Frontal cortex (tissue), 4 donors: Measurements from ENCODE around the gene SBF2. TPM values are rescaled to one million over a fixed set of nuclear protein-coding genes. Genes with fewer than 3 reads are reported as not detected.

Source experiments
- DNase-seq, 2 donors: peaks; one replicate each; pipeline ENCODE4 v3.0.0; 2012; ENCODE audit warnings: low spot score in 2 of 2
- FAIRE-seq: peaks from 2 replicates; lab custom pipeline; 2012; peaks lifted over from hg19 to GRCh38; lab: Jason Lieb, UNC
- total RNA-seq: library from RNA; depleted of rRNA; stranded (reverse); fragments of >200 nt; gene quantifications from one replicate; pipeline ENCODE4 v1.2.3, GENCODE V29; 2014
- donor health status: control.
- donor health status: control.
- donor health status: control.

The SBF2 gene
- total RNA-seq, 1 donor from 2014 or later, result 104 TPM

GRCh38 chr11:10318527-10318802, 24.4 kb upstream of the SBF2 start:
- DNase-seq (no peak), FAIRE-seq (no peak)

- FAIRE-seq, result no peak
These were observed 23.9 kb upstream of the SBF2 start for GRCh38 chr11:10317776-10318526.

DNA sequence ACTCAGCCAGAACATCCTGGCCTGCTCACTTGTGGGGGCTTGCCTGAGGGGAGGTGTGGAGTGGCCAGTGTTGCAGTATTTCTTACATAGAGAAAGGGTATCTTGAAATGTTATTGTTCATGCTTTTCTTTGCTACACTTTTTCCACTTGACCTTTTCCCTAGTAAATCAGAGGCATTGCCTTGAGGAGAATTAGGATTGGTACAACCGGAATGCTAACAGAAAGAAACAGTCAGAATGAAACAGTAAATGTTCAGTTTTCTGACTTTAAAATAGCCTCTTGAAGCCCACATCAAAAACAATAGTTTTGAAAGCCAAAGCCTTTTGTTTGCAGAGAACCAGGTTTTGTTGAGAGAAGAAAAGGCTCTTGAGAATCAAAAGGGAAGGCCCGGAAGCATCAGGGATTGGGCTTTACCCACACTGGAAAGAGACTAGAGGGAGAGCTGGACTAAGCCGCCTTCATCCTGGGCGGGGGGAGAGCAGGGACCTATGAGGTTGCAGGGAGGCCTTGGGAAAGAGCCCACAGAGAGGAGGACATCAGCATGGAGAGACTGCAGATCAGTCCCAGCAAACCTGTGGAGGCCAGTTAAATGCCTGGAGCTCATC, 23.2 kb upstream of the SBF2 start:
- FAIRE-seq (no peak), DNase-seq (no peak)

More at GRCh38 chr11:10317776-10318526, 23.9 kb upstream of the SBF2 start:
- DNase-seq, result no peak

DNA sequence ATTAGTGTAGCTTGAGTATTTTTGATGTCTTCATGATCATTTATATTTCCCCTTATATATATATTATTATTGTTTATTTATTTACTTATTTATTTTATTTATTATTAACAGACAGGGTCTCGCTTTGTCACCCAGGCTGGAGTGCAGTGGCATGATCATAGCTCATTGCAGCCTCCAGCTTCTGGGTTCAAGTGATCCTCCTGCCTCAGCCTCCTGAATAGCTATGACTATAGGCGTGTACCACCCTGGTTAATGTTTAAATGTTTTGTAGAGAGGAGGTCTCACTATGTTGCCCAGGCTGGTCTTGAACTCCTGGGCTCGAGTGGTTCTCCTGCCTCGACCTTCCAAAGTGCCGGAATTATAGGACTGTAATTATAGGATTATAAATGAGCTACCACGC, 21.1 kb upstream of the SBF2 start:
- DNase-seq (no peak), FAIRE-seq (no peak)

GRCh38 chr11:10314199-10315072, 20.4 kb upstream of the SBF2 start:
- peak in 1 of 2 donors; percentile 18 for DNase-seq
- no peak for FAIRE-seq

DNA sequence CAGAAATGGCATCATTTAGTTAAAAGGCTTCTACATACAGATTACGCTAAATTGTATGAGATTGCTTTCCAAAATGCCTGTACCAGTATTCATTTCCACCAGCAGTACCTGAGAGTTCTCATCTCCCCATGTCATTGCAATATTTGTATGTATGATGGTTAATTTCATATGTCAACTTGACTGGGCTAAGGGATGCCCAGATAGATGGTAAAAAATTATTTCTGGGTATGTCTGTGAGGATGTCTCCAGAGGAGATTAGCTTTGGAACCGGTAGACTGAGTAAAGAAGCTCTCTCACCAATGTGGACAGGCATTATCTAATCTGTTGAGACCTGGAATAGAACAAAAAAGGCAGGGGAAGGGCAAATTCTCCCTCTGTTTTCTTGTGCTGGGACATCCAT, 17.8 kb upstream of the SBF2 start:
- FAIRE-seq (no peak), DNase-seq (no peak)

GRCh38 chr11:10310301-10310841, 16.4 kb upstream of the SBF2 start:
- FAIRE-seq, result no peak
- no peak for DNase-seq

GRCh38 chr11:10309163-10310093, 15.4 kb upstream of the SBF2 start:
- FAIRE-seq (no peak), DNase-seq (no peak)

DNA sequence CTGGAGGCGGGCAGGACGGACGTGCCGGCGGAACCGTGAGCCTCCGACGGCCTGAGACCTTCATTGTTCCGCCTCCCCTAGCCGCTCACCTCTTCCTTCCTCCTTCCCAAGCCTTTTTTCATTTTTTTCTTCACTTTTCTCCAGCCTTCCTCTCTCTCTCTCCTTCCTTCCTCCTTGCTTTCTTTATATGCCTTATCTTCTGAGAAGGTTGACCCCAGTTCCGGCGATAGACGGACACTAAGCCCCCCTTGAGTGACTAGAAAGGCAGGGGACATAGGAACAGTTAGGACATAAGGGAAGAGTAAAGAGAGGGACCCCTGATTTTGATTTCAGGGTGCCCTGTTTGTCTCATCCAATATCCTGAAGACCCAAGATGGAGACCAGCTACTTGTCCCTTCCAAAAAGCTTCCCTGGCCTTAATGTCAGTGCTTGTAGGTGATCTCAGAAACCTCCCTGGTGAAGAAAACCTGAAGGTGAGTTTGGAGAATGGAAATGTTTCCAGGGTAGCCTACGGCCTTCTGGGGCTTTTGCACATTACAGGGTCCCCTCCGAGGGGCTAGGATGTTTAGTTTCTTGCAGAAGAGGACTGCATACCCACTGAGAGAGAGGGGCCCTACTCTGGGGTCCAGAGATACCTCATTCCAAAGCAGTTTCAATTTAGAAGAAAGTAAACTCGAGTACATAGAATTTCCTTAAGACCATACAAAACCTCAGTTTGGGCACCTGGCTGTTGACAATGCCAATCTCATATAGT, 14.4 kb upstream of the SBF2 start:
- DNase-seq (no peak), FAIRE-seq (no peak)

GRCh38 chr11:10307400-10308200, 13.6 kb upstream of the SBF2 start:
- no peak for FAIRE-seq
- peak; percentile 83 to 87 for DNase-seq

DNA sequence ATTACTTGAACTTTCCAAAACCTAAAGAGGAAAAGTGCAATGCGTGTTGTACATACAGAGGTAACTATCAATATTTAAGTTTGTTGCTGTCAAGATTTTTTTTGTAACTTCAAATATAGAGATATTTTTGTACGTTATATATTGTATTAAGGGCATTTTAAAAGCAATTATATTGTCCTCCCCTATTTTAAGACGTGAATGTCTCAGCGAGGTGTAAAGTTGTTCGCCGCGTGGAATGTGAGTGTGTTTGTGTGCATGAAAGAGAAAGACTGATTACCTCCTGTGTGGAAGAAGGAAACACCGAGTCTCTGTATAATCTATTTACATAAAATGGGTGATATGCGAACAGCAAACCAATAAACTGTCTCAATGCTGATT, 13.0 kb upstream of the SBF2 start:
- FAIRE-seq, result no peak
- peak in 1 of 2 donors; percentile 49 for DNase-seq

DNA sequence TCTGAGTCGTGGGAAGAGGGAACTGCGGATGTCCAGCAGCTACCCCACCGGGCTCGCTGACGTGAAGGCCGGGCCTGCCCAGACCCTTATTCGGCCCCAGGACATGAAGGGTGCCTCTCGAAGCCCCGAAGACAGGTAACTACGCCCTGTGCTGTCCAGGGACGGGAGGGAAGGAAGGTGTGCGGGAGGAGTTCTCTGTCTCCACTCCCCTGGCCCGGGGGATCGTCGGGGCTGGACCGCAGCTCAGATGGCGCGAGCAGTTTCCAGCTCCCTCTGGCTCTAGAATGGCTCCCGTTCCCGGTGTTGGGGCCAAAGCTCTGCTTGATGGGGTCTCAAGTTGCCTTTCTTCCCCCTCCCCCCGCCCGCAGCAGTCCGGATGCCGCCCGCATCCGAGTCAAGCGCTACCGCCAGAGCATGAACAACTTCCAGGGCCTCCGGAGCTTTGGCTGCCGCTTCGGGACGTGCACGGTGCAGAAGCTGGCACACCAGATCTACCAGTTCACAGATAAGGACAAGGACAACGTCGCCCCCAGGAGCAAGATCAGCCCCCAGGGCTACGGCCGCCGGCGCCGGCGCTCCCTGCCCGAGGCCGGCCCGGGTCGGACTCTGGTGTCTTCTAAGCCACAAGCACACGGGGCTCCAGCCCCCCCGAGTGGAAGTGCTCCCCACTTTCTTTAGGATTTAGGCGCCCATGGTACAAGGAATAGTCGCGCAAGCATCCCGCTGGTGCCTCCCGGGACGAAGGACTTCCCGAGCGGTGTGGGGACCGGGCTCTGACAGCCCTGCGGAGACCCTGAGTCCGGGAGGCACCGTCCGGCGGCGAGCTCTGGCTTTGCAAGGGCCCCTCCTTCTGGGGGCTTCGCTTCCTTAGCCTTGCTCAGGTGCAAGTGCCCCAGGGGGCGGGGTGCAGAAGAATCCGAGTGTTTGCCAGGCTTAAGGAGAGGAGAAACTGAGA, 12.2 kb upstream of the SBF2 start:
- DNase-seq (peak; percentile 19 to 47), FAIRE-seq (no peak)

GRCh38 chr11:10305262-10305963, 11.4 kb upstream of the SBF2 start:
- FAIRE-seq (no peak), DNase-seq (peak; percentile 18 to 38)

GRCh38 chr11:10304495-10305261, 10.7 kb upstream of the SBF2 start, which contains the start of gene ADM:
Gene ADM, plus strand, starts transcription at chr11:10305073. Its CDS starts 628 bp downstream, at chr11:10305701.
- peak; percentile 75 to 79 for DNase-seq
- FAIRE-seq, result no peak

DNA sequence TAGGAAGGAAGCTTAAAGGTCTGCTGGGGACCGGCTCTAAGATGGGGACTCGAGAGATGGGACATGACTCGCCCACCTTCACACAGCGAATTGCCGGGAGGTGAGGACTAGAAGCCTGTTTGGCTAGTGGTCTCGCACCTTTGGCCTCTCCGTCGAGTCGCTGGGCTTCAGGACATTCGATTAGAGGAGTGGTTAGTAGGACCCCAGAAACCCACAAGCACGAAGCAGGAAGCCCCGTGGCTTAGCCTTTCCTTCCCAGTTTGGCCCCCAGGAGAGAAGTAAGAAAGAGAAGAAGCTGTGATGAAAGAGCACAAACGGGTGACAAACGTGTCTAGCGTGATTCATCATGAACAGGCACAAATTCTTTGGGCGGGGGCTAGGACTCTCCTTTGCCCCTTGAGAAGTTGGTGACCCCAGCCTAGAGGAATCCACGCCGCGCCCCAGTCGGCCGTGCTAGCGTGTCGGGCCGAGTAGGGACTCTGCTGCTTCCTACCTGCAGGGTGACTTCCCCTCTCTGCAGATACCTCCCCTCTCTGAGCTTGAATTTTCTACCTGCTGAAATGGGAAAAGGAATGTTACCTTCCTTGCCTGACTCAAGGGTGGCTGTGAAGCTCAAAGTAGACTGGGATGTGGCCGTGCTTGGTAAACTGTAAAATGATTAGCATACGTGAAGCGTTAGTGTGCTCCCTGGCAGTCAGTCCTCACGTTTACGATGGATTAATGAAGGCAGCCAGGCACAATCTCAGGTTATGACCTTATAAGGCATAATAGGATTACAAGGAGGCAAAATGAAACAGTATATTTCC, 9.7 kb upstream of the SBF2 start:
- no peak for FAIRE-seq
- DNase-seq, result peak; percentile 36 to 42
